ENCODE results near the gene FAM171A1. TPM values are rescaled to one million over a fixed set of nuclear protein-coding genes. Genes with fewer than 3 reads are reported as not detected.

The FAM171A1 gene
- total RNA-seq, 2 donors from 2014 or later: 16.3 to 24.2 TPM

DNA sequence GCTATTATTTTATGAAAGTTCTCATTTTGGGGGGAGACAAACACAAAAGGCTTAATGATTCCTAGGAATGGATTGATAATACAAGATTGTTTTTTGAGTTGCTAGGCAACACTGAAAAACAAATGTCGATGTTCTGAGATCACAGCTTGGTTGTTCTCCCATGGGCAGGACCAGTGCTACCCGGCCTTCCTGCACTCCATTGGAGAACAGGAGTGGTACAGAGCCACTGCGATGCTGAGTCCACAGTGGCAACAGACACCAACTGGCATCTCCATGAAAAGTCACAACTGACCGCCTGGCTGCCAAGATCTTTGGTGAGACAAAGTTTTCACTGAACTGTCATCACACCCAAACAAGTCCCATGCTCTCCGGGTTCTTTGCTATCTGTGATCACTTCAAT, 133.7 kb downstream of the FAM171A1 start:
- no peak overlapping the region for H3K4me3 ChIP-seq
- no peaks in the 10 kb centered on the region for H3K27me3 ChIP-seq (replicated peaks; ENCODE audit: insufficient read depth)
- TF ChIP-seq POLR2A (IDR thresholded peaks at IDR 0.05): no peak
- H3K27ac ChIP-seq: no peak overlapping the region
- H3K9me3 ChIP-seq: no peaks in the 10 kb centered on the region
- intact Hi-C loops (cut with DNase I): no loop called here
- no peak for DNase-seq (ENCODE audit: low spot score)
- H3K4me1 ChIP-seq (replicated peaks): no peaks in the 10 kb centered on the region
- WGBS: 69% methylated on average over 5 of the region's 5 CpGs
- no peaks in the 10 kb centered on the region for H3K36me3 ChIP-seq

DNA sequence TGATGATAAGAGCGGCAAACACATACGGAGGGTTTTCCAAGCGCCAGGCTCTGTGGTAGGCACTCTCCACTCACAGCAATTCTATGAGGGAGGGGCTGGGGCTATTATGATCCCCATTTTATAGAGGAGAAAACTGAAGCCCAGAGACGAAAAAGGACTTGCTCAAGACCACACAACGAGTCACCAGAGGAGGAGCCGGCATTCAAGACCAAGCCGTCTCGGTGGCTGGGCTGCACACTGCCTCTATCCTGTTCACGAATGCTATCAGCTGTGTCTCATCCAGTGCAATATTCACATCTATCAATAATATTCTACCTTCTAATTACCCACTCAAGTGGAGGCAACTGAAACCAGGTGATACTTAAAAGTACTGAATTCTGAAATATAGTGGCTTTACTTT, 134.7 kb downstream of the FAM171A1 start:
- DNase-seq (ENCODE audit: low spot score): no peak
- H3K9me3 ChIP-seq: no peaks in the 10 kb centered on the region
- H3K4me3 ChIP-seq: no peak overlapping the region
- TF ChIP-seq POLR2A (IDR thresholded peaks at IDR 0.05) (no peak), POLR2AphosphoS5 (IDR thresholded peaks at IDR 0.05) (no peak)
- TF ChIP-seq, protein P1, sequence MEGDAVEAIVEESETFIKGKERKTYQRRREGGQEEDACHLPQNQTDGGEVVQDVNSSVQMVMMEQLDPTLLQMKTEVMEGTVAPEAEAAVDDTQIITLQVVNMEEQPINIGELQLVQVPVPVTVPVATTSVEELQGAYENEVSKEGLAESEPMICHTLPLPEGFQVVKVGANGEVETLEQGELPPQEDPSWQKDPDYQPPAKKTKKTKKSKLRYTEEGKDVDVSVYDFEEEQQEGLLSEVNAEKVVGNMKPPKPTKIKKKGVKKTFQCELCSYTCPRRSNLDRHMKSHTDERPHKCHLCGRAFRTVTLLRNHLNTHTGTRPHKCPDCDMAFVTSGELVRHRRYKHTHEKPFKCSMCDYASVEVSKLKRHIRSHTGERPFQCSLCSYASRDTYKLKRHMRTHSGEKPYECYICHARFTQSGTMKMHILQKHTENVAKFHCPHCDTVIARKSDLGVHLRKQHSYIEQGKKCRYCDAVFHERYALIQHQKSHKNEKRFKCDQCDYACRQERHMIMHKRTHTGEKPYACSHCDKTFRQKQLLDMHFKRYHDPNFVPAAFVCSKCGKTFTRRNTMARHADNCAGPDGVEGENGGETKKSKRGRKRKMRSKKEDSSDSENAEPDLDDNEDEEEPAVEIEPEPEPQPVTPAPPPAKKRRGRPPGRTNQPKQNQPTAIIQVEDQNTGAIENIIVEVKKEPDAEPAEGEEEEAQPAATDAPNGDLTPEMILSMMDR (IDR thresholded peaks at IDR 0.05): no peak
- intact Hi-C loops (cut with DNase I): no loop called here
- H3K27ac ChIP-seq: no peak overlapping the region
- no peaks in the 10 kb centered on the region for H3K36me3 ChIP-seq
- H3K27me3 ChIP-seq (replicated peaks; ENCODE audit: insufficient read depth): no peaks in the 10 kb centered on the region
- WGBS: 92% methylated on average over 9 of the region's 9 CpGs
- H3K4me1 ChIP-seq (replicated peaks): no peaks in the 10 kb centered on the region

DNA sequence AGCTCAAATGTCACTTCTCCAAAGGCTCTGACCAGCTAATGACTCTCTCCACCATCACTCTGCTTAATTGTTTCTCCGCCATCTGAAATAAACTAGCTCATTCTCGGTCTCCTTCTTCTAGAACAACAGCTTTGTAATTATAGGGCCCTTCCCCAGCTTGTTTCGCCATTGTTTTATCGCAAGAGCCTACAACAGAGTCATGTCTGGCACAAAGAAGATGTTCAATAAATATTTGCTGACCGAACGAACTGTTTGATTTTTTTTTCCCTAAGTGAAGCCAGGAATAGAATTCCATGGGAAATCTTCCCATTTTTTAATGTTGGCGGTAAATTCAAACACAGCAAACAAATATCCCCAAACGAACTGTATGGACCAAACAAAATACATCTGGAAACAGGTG, 138.8 kb downstream of the FAM171A1 start:
- TF ChIP-seq POLR2A (IDR thresholded peaks at IDR 0.05) (no peak), POLR2AphosphoS5 (IDR thresholded peaks at IDR 0.05) (no peak)
- TF ChIP-seq, protein P1 (IDR thresholded peaks at IDR 0.05): no peak
- Histone ChIP-seq H3K36me3 (no peaks in the 10 kb centered on the region), H3K27me3 (replicated peaks; ENCODE audit: insufficient read depth) (no peaks in the 10 kb centered on the region), H3K9me3 (no peaks in the 10 kb centered on the region), H3K4me1 (replicated peaks) (no peaks in the 10 kb centered on the region), H3K27ac (no peak overlapping the region), H3K4me3 (no peak overlapping the region)
- DNase-seq (ENCODE audit: low spot score): no peak
- intact Hi-C loops (cut with DNase I): no loop called here
- WGBS: 59% methylated on average over 8 of the region's 8 CpGs

DNA sequence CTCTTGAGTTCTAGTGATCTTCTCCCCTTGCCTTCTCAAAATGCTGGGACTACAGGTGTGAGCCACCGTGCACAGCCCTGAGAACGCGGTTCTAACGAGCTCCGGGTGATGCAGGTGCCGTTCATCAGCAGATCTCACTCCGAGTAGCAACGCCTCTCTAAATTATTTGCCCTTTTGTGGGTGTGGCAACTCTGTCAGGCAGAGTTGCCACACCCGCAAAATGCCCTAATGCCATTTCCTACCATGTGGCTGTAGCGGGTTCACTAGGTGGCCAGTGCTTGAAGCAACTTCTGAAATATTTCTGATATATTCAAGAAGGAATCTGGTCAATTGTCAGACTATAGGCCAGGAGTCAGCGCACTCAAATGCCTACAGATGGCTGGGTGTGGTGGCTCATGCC, 139.7 kb downstream of the FAM171A1 start:
- H3K9me3 ChIP-seq: no peaks in the 10 kb centered on the region
- no peaks in the 10 kb centered on the region for H3K27me3 ChIP-seq (replicated peaks; ENCODE audit: insufficient read depth)
- H3K4me3 ChIP-seq: no peak overlapping the region
- H3K27ac ChIP-seq: no peak overlapping the region
- H3K4me1 ChIP-seq (replicated peaks): no peaks in the 10 kb centered on the region
- DNase-seq (ENCODE audit: low spot score): no peak
- no peaks in the 10 kb centered on the region for H3K36me3 ChIP-seq
- TF ChIP-seq POLR2AphosphoS5 (IDR thresholded peaks at IDR 0.05) (no peak), POLR2A (IDR thresholded peaks at IDR 0.05) (no peak)
- TF ChIP-seq, protein P1 (IDR thresholded peaks at IDR 0.05): no peak
- 91% methylated on average over 11 of the region's 11 CpGs for WGBS
- intact Hi-C loops (cut with DNase I): no loop called here

DNA sequence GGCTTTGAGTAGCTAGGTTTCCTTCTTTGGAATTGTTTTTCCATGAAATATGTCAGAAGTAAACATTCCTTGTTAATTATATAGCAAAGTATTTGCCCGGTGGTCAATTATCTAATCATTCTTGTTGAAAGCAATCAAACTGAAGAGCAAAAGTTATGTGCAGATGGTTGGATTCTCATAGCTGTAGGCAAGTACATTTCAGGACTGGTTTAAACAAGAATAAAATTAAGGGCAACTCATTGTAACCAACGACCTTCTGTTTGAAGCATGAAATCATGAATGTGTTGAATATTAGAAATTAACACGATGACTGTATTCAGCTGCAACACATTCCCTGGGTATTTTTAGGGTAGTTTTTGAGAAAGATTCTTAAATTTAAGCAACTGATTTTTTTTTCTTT, 140.8 kb downstream of the FAM171A1 start:
- intact Hi-C loops (cut with DNase I): no loop called here
- Histone ChIP-seq H3K27ac (no peak overlapping the region), H3K9me3 (no peaks in the 10 kb centered on the region), H3K4me1 (replicated peaks) (no peaks in the 10 kb centered on the region), H3K27me3 (replicated peaks; ENCODE audit: insufficient read depth) (no peaks in the 10 kb centered on the region), H3K36me3 (no peaks in the 10 kb centered on the region), H3K4me3 (no peak overlapping the region)
- TF ChIP-seq, protein P1 (IDR thresholded peaks at IDR 0.05): no peak
- TF ChIP-seq POLR2AphosphoS5 (IDR thresholded peaks at IDR 0.05): no peak
- TF ChIP-seq POLR2A (IDR thresholded peaks at IDR 0.05): no peak
- DNase-seq (ENCODE audit: low spot score): no peak
- WGBS: 64% methylated on average over 3 of the region's 3 CpGs

All from prostate gland (tissue), 2 donors.